ENCODE measurements around the gene RILPL2.

The RILPL2 gene

DNA sequence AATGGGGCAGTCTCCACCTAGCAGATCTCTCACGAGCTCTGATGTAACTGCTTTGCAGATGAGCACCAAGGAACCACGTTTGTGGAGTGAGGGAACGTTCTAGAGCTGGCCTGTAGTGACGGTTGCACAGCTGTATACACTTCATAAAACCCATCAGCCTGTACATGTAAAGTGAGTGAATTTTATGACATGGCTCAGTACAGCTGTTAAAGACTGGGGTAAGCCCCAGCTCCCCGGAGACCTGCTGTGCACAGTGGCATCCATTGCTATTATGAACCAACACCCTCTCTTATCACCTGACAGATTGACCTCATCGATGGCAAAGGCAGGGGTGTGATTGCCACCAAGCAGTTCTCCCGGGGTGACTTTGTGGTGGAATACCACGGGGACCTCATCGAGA, 31.9 kb downstream of the RILPL2 start:
- ATAC-seq: no peak
- no peak for TF ChIP-seq SNAI2 (CRISPR knock-in tag; IDR thresholded peaks at IDR 0.05)
- TF ChIP-seq, protein P1, sequence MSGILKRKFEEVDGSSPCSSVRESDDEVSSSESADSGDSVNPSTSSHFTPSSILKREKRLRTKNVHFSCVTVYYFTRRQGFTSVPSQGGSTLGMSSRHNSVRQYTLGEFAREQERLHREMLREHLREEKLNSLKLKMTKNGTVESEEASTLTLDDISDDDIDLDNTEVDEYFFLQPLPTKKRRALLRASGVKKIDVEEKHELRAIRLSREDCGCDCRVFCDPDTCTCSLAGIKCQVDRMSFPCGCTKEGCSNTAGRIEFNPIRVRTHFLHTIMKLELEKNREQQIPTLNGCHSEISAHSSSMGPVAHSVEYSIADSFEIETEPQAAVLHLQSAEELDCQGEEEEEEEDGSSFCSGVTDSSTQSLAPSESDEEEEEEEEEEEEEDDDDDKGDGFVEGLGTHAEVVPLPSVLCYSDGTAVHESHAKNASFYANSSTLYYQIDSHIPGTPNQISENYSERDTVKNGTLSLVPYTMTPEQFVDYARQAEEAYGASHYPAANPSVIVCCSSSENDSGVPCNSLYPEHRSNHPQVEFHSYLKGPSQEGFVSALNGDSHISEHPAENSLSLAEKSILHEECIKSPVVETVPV (CRISPR knock-in tag; IDR thresholded peaks at IDR 0.05): no peak
- TF ChIP-seq, protein P2, sequence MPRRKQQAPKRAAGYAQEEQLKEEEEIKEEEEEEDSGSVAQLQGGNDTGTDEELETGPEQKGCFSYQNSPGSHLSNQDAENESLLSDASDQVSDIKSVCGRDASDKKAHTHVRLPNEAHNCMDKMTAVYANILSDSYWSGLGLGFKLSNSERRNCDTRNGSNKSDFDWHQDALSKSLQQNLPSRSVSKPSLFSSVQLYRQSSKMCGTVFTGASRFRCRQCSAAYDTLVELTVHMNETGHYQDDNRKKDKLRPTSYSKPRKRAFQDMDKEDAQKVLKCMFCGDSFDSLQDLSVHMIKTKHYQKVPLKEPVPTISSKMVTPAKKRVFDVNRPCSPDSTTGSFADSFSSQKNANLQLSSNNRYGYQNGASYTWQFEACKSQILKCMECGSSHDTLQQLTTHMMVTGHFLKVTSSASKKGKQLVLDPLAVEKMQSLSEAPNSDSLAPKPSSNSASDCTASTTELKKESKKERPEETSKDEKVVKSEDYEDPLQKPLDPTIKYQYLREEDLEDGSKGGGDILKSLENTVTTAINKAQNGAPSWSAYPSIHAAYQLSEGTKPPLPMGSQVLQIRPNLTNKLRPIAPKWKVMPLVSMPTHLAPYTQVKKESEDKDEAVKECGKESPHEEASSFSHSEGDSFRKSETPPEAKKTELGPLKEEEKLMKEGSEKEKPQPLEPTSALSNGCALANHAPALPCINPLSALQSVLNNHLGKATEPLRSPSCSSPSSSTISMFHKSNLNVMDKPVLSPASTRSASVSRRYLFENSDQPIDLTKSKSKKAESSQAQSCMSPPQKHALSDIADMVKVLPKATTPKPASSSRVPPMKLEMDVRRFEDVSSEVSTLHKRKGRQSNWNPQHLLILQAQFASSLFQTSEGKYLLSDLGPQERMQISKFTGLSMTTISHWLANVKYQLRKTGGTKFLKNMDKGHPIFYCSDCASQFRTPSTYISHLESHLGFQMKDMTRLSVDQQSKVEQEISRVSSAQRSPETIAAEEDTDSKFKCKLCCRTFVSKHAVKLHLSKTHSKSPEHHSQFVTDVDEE (CRISPR knock-in tag; IDR thresholded peaks at IDR 0.05): no peak

DNA sequence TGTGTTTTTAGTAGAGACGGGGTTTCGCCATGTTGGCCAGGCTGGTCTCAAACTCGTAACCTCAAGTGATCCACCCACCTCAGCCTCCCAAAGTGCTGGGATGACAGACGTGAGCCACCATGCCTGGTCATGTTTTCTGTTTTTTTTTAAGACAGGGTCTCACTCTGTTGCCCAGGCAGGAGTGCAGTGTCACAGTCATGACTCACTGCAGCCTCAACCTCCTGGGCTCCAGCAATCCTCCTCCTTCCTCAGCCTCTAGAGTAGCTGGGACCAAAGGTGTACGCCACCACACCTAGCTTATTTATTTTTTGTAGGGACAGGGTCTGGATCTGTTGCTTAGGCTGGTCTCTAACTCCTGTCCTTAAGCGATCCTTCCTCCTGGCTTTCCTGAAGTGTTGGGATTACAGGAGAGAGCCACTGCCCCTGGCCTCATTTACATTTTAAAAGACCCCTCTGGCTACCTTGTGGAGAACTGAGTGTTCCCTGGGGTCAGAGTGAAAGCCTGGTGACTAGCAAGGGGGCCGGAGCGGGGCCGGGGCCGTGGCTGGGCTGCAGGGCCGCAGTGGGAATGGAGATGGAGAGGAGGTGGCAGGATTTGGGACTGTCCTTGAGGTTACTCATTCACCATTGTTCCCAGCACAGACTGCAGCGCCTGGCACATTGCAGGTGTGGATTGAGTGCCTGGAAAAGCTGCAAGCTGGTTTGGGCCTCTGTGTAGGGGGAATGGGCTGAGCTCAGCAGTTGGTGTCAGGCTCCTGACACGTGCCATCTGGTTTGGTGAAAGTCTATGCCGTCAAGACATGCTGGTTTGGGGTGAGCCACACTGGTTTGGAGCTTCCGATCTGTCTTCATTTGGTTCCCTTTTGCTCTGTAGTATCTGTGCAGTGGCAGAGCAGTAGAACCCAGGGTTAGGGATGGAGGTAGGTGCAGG, 34.5 kb downstream of the RILPL2 start:
- no peak for TF ChIP-seq ZNF70 (CRISPR knock-in tag; IDR thresholded peaks at IDR 0.05)
- TF ChIP-seq ZFP30 (CRISPR knock-in tag; IDR thresholded peaks at IDR 0.05): no peak
- TF ChIP-seq ZFP3 (CRISPR knock-in tag; IDR thresholded peaks at IDR 0.05): no peak
- TF ChIP-seq ZNF565 (CRISPR knock-in tag; conservative IDR thresholded peaks at IDR 0.05; ENCODE audit: low read depth): no peak
- TF ChIP-seq, protein P1 (CRISPR knock-in tag; IDR thresholded peaks at IDR 0.05): no peak
- TF ChIP-seq, protein P3, sequence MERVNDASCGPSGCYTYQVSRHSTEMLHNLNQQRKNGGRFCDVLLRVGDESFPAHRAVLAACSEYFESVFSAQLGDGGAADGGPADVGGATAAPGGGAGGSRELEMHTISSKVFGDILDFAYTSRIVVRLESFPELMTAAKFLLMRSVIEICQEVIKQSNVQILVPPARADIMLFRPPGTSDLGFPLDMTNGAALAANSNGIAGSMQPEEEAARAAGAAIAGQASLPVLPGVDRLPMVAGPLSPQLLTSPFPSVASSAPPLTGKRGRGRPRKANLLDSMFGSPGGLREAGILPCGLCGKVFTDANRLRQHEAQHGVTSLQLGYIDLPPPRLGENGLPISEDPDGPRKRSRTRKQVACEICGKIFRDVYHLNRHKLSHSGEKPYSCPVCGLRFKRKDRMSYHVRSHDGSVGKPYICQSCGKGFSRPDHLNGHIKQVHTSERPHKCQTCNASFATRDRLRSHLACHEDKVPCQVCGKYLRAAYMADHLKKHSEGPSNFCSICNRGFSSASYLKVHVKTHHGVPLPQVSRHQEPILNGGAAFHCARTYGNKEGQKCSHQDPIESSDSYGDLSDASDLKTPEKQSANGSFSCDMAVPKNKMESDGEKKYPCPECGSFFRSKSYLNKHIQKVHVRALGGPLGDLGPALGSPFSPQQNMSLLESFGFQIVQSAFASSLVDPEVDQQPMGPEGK (CRISPR knock-in tag; IDR thresholded peaks at IDR 0.05; ENCODE audit: borderline replicate concordance): no peak
- TF ChIP-seq ESRRG (CRISPR knock-in tag; IDR thresholded peaks at IDR 0.05): no peak
- no peak for TF ChIP-seq OSR1 (CRISPR knock-in tag; IDR thresholded peaks at IDR 0.05)
- TF ChIP-seq PPARA (CRISPR knock-in tag; IDR thresholded peaks at IDR 0.05; ENCODE audit: borderline replicate concordance): no peak
- TF ChIP-seq ISL1 (CRISPR knock-in tag; IDR thresholded peaks at IDR 0.05): no peak
- TF ChIP-seq, protein P2 (CRISPR knock-in tag; IDR thresholded peaks at IDR 0.05): no peak
- no peak for TF ChIP-seq ZC3H10 (CRISPR knock-in tag; IDR thresholded peaks at IDR 0.05)
- TF ChIP-seq ARNTL (CRISPR knock-in tag; IDR thresholded peaks at IDR 0.05; ENCODE audit: borderline replicate concordance, low read depth): no peak
- TF ChIP-seq TCF4 (CRISPR knock-in tag; IDR thresholded peaks at IDR 0.05; ENCODE audit: borderline replicate concordance): no peak

DNA sequence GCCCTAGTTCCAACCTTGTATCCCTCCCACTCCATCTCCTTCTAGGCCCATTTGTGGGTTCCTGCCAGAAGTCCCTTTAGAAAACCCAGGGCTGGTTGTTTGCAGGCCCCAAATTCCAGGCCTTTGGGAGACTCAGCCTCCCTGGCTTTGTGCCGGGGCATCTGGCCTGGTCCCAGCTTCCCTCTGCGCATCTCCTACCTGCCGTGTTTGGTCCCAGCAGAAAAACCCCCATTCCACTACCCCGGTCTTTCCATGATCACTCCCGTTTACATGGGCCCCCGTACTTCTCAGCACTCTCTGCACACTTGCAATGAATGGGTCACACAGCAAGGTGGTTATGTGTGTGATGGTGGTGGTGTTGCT, 37.2 kb downstream of the RILPL2 start:
- no peak for ATAC-seq
- TF ChIP-seq TOX (CRISPR knock-in tag; IDR thresholded peaks at IDR 0.05; ENCODE audit: borderline replicate concordance): no peak
- TF ChIP-seq ZNF8 (CRISPR knock-in tag; IDR thresholded peaks at IDR 0.05): no peak
- TF ChIP-seq, protein P1 (CRISPR knock-in tag; IDR thresholded peaks at IDR 0.05): no peak
- no peak for TF ChIP-seq ZNF70 (CRISPR knock-in tag; IDR thresholded peaks at IDR 0.05)
- no peak for TF ChIP-seq ZNF565 (CRISPR knock-in tag; conservative IDR thresholded peaks at IDR 0.05; ENCODE audit: low read depth)
- TF ChIP-seq ZFP30 (CRISPR knock-in tag; IDR thresholded peaks at IDR 0.05): no peak
- no peak for TF ChIP-seq RARB (CRISPR knock-in tag; IDR thresholded peaks at IDR 0.05)
- TF ChIP-seq ESRRG (CRISPR knock-in tag; IDR thresholded peaks at IDR 0.05): no peak
- TF ChIP-seq BACH2 (CRISPR knock-in tag; IDR thresholded peaks at IDR 0.05; ENCODE audit: borderline replicate concordance): no peak
- no peak for TF ChIP-seq PPARA (CRISPR knock-in tag; IDR thresholded peaks at IDR 0.05; ENCODE audit: borderline replicate concordance)
- TF ChIP-seq, protein P4, sequence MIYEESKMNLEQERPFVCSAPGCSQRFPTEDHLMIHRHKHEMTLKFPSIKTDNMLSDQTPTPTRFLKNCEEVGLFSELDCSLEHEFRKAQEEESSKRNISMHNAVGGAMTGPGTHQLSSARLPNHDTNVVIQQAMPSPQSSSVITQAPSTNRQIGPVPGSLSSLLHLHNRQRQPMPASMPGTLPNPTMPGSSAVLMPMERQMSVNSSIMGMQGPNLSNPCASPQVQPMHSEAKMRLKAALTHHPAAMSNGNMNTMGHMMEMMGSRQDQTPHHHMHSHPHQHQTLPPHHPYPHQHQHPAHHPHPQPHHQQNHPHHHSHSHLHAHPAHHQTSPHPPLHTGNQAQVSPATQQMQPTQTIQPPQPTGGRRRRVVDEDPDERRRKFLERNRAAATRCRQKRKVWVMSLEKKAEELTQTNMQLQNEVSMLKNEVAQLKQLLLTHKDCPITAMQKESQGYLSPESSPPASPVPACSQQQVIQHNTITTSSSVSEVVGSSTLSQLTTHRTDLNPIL (CRISPR knock-in tag; IDR thresholded peaks at IDR 0.05; ENCODE audit: low read depth): no peak
- no peak for TF ChIP-seq ISL1 (CRISPR knock-in tag; IDR thresholded peaks at IDR 0.05)

More for the DNA sequence above, 34.5 kb downstream of the RILPL2 start:
- ATAC-seq: no peak

All from SK-N-SH treated with all-trans-retinoic acid at 6 μM for 48 hours (cell line).